SK-N-SH (cell line): ENCODE measurements around the gene DIRAS1. TPM values are rescaled to one million over a fixed set of nuclear protein-coding genes. Genes with fewer than 3 reads are reported as not detected.
A peak's percentile ranks its signal among the peaks of the same experiment; 100 is the strongest.

Experiments
- CTCF ChIA-PET: fragments of 300-600, 350-600 bp; formaldehyde crosslinking; extraction: SDS; loops from one replicate; lab custom pipeline; 2021; lab: Yijun Ruan, JAX
- POLR2A ChIA-PET: fragments of 350-600 bp; sonication (Branson Sonifier 250); formaldehyde crosslinking; extraction: SDS; loops from one replicate; lab custom pipeline; 2020; ENCODE audit warnings: antibody characterized with exemption, inconsistent platforms; lab: Yijun Ruan, JAX
- DNase-seq: peaks from one replicate; pipeline ENCODE4 v3.0.0; 2012
- H2AFZ ChIP-seq: fragments of 200-600 bp; sonication (generic); 2 replicates; pipeline ENCODE4 v1.8.1; 2016; ENCODE audit warnings: antibody characterized with exemption, mild to moderate bottlenecking, low read depth
- H3F3A ChIP-seq: fragments of 200-600 bp; sonication (generic); replicated peaks from 2 replicates; pipeline ENCODE3; 2016; ENCODE audit warnings: antibody characterized with exemption, mild to moderate bottlenecking; ENCODE audit not compliant: insufficient read depth
- H3K27ac ChIP-seq, 2 experiments: fragments of 200-500 bp in 1 of 2; fragments of 200-600 bp in 1 of 2; sonication (Bioruptor generic) in 1 of 2; sonication (generic), shearing (Covaris generic) in 1 of 2; 2 replicates each; pipeline versions ENCODE4 v1.5.1 to v1.6.1; 2014 to 2016; ENCODE audit warnings: low read depth in 2 of 2, inconsistent platforms in 1 of 2, low read length in 1 of 2, mild to moderate bottlenecking in 1 of 2, mixed read lengths in 1 of 2
- H3K27me3 ChIP-seq: fragments of 200-600 bp; sonication (generic), shearing (Covaris generic); 2 replicates; pipeline ENCODE4 v1.6.1; 2016; ENCODE audit warnings: mixed run types; ENCODE audit not compliant: insufficient read depth
- H3K36me3 ChIP-seq, 2 experiments: fragments of 200-500 bp in 1 of 2; fragments of 200-600 bp in 1 of 2; sonication (Bioruptor generic) in 1 of 2; sonication (generic) in 1 of 2; replicated peaks in 1 of 2; 2 replicates each; pipeline versions ENCODE3 to v1.5.1; 2014 to 2016; ENCODE audit warnings: low read length in 1 of 2, mild to moderate bottlenecking in 1 of 2; ENCODE audit not compliant: insufficient read depth in 2 of 2, control insufficient read depth in 1 of 2
- H3K4me1 ChIP-seq, 2 experiments: fragments of 200-500 bp in 1 of 2; fragments of 200-600 bp in 1 of 2; sonication (Bioruptor generic) in 1 of 2; sonication (generic), shearing (Covaris generic) in 1 of 2; 2 replicates each; pipeline versions ENCODE4 v1.5.1 to v1.6.1; 2014 to 2016; ENCODE audit warnings: low read depth in 1 of 2, low read length in 1 of 2, mixed run types in 1 of 2; ENCODE audit not compliant: insufficient read depth in 2 of 2, control insufficient read depth in 1 of 2
- H3K4me2 ChIP-seq: fragments of 200-600 bp; sonication (generic), shearing (Covaris generic); 2 replicates; pipeline ENCODE4 v1.6.1; 2017; ENCODE audit warnings: mixed run types
- H3K4me3 ChIP-seq, 2 experiments: fragments of 200-500 bp in 1 of 2; fragments of 200-600 bp in 1 of 2; sonication (Bioruptor generic) in 1 of 2; sonication (generic), shearing (Covaris generic) in 1 of 2; 2 replicates each; pipeline versions ENCODE4 v1.5.1 to v1.8.1; 2014 to 2016; ENCODE audit warnings: low read depth in 2 of 2, inconsistent platforms in 1 of 2, low read length in 1 of 2, mild to moderate bottlenecking in 1 of 2, mixed read lengths in 1 of 2, moderate library complexity in 1 of 2
- H3K79me2 ChIP-seq: fragments of 200-600 bp; sonication (generic); 2 replicates; pipeline ENCODE4 v1.8.1; 2017; ENCODE audit warnings: mild to moderate bottlenecking; ENCODE audit not compliant: insufficient read depth
- H3K9ac ChIP-seq: fragments of 200-600 bp; sonication (generic); 2 replicates; pipeline ENCODE4 v1.6.1; 2017; ENCODE audit warnings: mixed run types
- H3K9me2 ChIP-seq: fragments of 200-600 bp; sonication (generic); 2 replicates; pipeline ENCODE4 v1.6.1; 2017; ENCODE audit warnings: mixed run types
- H3K9me3 ChIP-seq: fragments of 200-600 bp; sonication (generic); 2 replicates; pipeline ENCODE4 v1.6.1; 2017; ENCODE audit warnings: mixed run types, mild to moderate bottlenecking, moderate library complexity
- H4K20me1 ChIP-seq: fragments of 200-600 bp; sonication (generic); 2 replicates; pipeline ENCODE4 v1.6.1; 2017; ENCODE audit warnings: mild to moderate bottlenecking, mixed run types; ENCODE audit not compliant: insufficient read depth
- ELF1 ChIP-seq: IDR thresholded peaks from 2 replicates; pipeline ENCODE4 v1.4.0; 2012
- FOSL2 ChIP-seq: IDR thresholded peaks from 2 replicates; pipeline ENCODE4 v1.4.0; 2012; ENCODE audit warnings: low read depth, mild to moderate bottlenecking, moderate library complexity, borderline replicate concordance
- GABPA ChIP-seq: IDR thresholded peaks from 2 replicates; pipeline ENCODE4 v1.4.0; 2012; ENCODE audit warnings: low read depth, mild to moderate bottlenecking
- IRF3 ChIP-seq: fragments of 150-350 bp; IDR thresholded peaks from 2 replicates; pipeline ENCODE4 v1.6.1; 2016; ENCODE audit warnings: mild to moderate bottlenecking, low read depth, low read length
- MEF2A ChIP-seq: IDR thresholded peaks from 2 replicates; pipeline ENCODE4 v1.4.0; 2012; ENCODE audit warnings: low read depth, borderline replicate concordance
- MXI1 ChIP-seq: IDR thresholded peaks from 2 replicates; pipeline ENCODE4 v1.6.1; 2012; ENCODE audit warnings: mild to moderate bottlenecking, low read depth, low read length, improper control_type of control experiment
- PBX3 ChIP-seq: IDR thresholded peaks from 2 replicates; pipeline ENCODE4; 2012
- RAD21 ChIP-seq: IDR thresholded peaks from 2 replicates; pipeline ENCODE4 v1.6.1; 2012; ENCODE audit warnings: mild to moderate bottlenecking, low read length
- REST ChIP-seq: IDR thresholded peaks from 2 replicates; pipeline ENCODE4 v1.6.1; 2012; ENCODE audit warnings: mild to moderate bottlenecking, low read depth, low read length, moderate library complexity
- SIN3A ChIP-seq: IDR thresholded peaks from 2 replicates; pipeline ENCODE4 v1.6.1; 2012; ENCODE audit warnings: low read depth, mild to moderate bottlenecking, low read length, moderate library complexity, borderline replicate concordance
- YY1 ChIP-seq: IDR thresholded peaks from 2 replicates; pipeline ENCODE4 v1.4.0; 2012; ENCODE audit warnings: low read depth, mild to moderate bottlenecking
- WGBS: methylation state at CpG from one replicate; pipeline ENCODE4 v1.1.6; 2017; ENCODE audit warnings: low lambda C conversion rate; 5-methylcytosine and 5-hydroxymethylcytosine counted together
- polyA plus RNA-seq, 3 experiments: library from polyadenylated mRNA; depleted of rRNA; stranded (reverse); fragments of >200 nt; gene quantifications; 2 replicates each; pipeline ENCODE4 v1.2.3, GENCODE V29; 2012
- TF ChIP-seq, protein P1 (sequence below): IDR thresholded peaks from 2 replicates; pipeline ENCODE4 v1.4.0; 2012; ENCODE audit warnings: low read depth
- TF ChIP-seq, protein P2 (sequence below): IDR thresholded peaks from 2 replicates; pipeline ENCODE4 v1.4.0; 2012; ENCODE audit warnings: low read depth, borderline replicate concordance

DIRAS1 gene
- polyA plus RNA-seq, 1 of the 3 experiments (the other 2 are of a cell fraction): 9.0 TPM

GRCh38 chr19:2722541-2723344, 1.6 kb upstream of the DIRAS1 start:
- Histone ChIP-seq H3K4me2 (peak overlapping the region; percentile 58; the same call in 1 of the 2 replicates), H3F3A (no peaks in the 10 kb centered on the region), H3K9me3 (no peaks in the 10 kb centered on the region), H3K27ac (peak overlapping the region in 1 of 2 experiments; percentile 23; a peak in 1 of 4 replicates), H3K4me1 (peaks cover 15 to 21% of the 10 kb centered on the region in 2 experiments; a peak in 3 of 4 replicates), H3K4me3 (no peak overlapping the region), H4K20me1 (no peaks in the 10 kb centered on the region), H3K9me2 (no peaks in the 10 kb centered on the region), H3K9ac (0 out of 2 replicates have a peak overlapping the region, but pooled peaks have one; percentile 24), H2AFZ (0 out of 2 replicates have a peak overlapping the region, but pooled peaks have one; percentile 59), H3K79me2 (no peaks in the 10 kb centered on the region), H3K36me3 (no peaks in the 10 kb centered on the region), H3K27me3 (no peaks in the 10 kb centered on the region)
- CTCF ChIA-PET: interaction anchor here (1.1 to 2.9 kb wide), 3 partner anchors 13 to 27 kb away, joined by 3 to 14 read pairs (median 4); no protein-coding TSS in a partner anchor
- POLR2A ChIA-PET: interaction anchor here (0.5 kb wide), 1 partner anchor 15 kb away, joined by 3 read pairs; no protein-coding TSS in a partner anchor
- 50% methylated on average over 10 of the region's 28 CpGs for WGBS
- TF ChIP-seq RAD21 (no peak), MEF2A (peak; percentile 94), REST (0 out of 2 replicates have a peak, but pooled peaks have one; percentile 34), FOSL2 (peak; percentile 67; the same call in 1 of the 2 replicates)
- TF ChIP-seq, protein P1, sequence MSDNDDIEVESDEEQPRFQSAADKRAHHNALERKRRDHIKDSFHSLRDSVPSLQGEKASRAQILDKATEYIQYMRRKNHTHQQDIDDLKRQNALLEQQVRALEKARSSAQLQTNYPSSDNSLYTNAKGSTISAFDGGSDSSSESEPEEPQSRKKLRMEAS: peak; percentile 96
- DNase-seq: peak; percentile 30

DNA sequence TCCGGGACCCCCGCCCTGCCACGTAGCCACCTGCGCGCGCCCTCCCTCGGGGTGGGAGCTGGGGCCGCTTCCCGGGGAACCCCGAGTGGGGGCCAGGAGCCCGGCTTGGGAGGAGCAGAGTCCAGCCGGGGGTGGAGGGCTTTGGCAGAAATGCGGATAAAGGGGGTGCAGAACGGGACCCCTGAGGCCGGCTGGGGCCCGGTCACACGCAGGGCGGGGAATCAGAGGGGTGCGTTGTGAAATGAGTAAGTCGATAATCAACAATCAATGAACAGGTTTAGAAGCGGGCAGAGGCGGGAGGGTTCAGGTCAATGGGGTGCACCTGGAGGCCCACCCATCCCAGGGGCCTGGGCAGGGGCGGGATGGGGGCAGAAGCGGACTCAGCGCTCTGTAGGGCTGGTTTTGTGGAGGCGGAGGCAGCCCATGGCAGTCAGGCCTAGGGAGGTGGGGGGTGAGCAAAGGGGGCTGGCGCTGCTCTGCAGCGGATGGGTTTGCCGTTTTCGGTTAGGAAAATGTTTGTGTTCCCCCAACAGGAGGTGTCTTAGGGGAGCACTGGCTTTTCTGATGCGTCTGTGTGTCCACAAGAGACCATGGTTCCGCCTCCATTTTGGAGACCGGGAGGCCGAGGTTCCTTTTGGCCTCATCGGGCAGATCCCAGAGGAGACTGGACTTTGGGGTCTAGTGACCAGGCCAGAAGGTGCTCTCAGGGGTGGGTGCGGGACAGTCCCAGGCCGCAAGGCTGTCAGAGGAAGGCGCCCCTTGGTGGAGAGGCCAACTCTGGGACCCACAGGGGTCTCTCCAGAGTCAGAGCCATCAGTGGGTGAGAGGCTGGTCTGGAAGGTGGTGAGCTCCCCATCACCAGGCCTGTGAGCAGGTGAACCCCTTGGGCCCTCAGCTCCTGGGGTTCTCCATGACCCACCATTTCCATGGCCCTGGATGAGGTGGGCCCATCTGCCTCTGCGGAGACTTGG, 683 bp upstream of the DIRAS1 start:
- Histone ChIP-seq H3K36me3 (no peaks in the 10 kb centered on the region), H2AFZ (peak overlapping the region; percentile 70; the same call in 1 of the 2 replicates), H3K27me3 (no peaks in the 10 kb centered on the region), H3K9ac (peak overlapping the region; percentile 39; the same call in 1 of the 2 replicates), H3K4me3 (peak overlapping the region; percentile 61 to 69), H3K79me2 (no peaks in the 10 kb centered on the region), H3K4me2 (peak overlapping the region; percentile 79), H3K9me3 (no peaks in the 10 kb centered on the region), H3K4me1 (peaks cover 14 to 15% of the 10 kb centered on the region in 2 experiments; a peak in 3 of 4 replicates), H3F3A (no peaks in the 10 kb centered on the region), H4K20me1 (no peaks in the 10 kb centered on the region), H3K9me2 (no peaks in the 10 kb centered on the region), H3K27ac (no peak overlapping the region; a peak in 1 of 4 replicates)
- POLR2A ChIA-PET: interaction anchor here (1.1 kb wide), 1 partner anchor 294 kb away, joined by 3 read pairs; the partner anchor contains the start of gene TIMM13
- DNase-seq: peak; percentile 67
- CTCF ChIA-PET: interaction anchor here (0.7 to 2.9 kb wide), 4 partner anchors 14 to 316 kb away, joined by 3 to 14 read pairs (median 5); no protein-coding TSS in a partner anchor
- WGBS: 44% methylated on average over 22 of the region's 39 CpGs
- no peak for TF ChIP-seq FOSL2
- TF ChIP-seq RAD21: no peak
- TF ChIP-seq, protein P2, sequence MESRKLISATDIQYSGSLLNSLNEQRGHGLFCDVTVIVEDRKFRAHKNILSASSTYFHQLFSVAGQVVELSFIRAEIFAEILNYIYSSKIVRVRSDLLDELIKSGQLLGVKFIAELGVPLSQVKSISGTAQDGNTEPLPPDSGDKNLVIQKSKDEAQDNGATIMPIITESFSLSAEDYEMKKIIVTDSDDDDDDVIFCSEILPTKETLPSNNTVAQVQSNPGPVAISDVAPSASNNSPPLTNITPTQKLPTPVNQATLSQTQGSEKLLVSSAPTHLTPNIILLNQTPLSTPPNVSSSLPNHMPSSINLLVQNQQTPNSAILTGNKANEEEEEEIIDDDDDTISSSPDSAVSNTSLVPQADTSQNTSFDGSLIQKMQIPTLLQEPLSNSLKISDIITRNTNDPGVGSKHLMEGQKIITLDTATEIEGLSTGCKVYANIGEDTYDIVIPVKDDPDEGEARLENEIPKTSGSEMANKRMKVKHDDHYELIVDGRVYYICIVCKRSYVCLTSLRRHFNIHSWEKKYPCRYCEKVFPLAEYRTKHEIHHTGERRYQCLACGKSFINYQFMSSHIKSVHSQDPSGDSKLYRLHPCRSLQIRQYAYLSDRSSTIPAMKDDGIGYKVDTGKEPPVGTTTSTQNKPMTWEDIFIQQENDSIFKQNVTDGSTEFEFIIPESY: no peak
- TF ChIP-seq MEF2A: no peak
- TF ChIP-seq IRF3: no peak
- no peak for TF ChIP-seq YY1
- no peak for TF ChIP-seq GABPA
- TF ChIP-seq MXI1: no peak
- TF ChIP-seq ELF1: no peak
- no peak for TF ChIP-seq SIN3A
- no peak for TF ChIP-seq PBX3
